GM12865 (cell line): ENCODE results near the gene LMCD1.

Experiments
- DNase-seq: peaks from one replicate; pipeline ENCODE4 v3.0.0; 2010; ENCODE audit warnings: low read depth
- H3K4me3 ChIP-seq: 2 replicates; pipeline ENCODE4 v1.5.1; 2011; ENCODE audit warnings: mild to moderate bottlenecking, low read depth, low read length, control low read depth
- TF ChIP-seq, protein P1 (sequence below): IDR thresholded peaks from 2 replicates; pipeline ENCODE4 v1.5.1; 2011; ENCODE audit warnings: low read length, control low read depth, low read depth, inconsistent platforms; ENCODE audit not compliant: insufficient read depth; ENCODE audit errors: missing control alignments

Gene LMCD1

DNA sequence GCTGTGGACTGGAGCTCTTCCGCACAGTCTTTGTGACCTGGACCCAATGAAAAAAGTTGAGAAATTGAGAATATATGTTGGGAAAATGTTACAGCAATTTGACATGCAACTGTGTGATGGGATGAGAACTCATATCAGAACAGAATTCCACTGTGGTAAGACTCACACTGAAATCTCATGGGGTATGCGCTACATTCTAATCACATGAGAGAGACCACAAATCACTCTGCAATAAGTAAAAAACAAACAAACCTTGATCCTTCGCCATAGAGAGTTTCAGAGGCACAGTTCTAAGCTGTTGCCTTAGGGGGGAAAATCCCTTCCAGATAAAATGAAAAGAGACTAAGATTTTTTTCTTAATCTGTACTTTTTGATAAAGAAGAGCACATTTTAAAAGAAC lies 37.3 kb downstream of the LMCD1 start:
- TF ChIP-seq, protein P1, sequence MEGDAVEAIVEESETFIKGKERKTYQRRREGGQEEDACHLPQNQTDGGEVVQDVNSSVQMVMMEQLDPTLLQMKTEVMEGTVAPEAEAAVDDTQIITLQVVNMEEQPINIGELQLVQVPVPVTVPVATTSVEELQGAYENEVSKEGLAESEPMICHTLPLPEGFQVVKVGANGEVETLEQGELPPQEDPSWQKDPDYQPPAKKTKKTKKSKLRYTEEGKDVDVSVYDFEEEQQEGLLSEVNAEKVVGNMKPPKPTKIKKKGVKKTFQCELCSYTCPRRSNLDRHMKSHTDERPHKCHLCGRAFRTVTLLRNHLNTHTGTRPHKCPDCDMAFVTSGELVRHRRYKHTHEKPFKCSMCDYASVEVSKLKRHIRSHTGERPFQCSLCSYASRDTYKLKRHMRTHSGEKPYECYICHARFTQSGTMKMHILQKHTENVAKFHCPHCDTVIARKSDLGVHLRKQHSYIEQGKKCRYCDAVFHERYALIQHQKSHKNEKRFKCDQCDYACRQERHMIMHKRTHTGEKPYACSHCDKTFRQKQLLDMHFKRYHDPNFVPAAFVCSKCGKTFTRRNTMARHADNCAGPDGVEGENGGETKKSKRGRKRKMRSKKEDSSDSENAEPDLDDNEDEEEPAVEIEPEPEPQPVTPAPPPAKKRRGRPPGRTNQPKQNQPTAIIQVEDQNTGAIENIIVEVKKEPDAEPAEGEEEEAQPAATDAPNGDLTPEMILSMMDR, result no peak
- H3K4me3 ChIP-seq, result no peak overlapping the region
- no peak for DNase-seq

GRCh38 chr3:8539419-8539818 lies 37.8 kb downstream of the LMCD1 start:
- TF ChIP-seq, protein P1, result no peak
- no peak for DNase-seq
- no peak overlapping the region for H3K4me3 ChIP-seq

DNA sequence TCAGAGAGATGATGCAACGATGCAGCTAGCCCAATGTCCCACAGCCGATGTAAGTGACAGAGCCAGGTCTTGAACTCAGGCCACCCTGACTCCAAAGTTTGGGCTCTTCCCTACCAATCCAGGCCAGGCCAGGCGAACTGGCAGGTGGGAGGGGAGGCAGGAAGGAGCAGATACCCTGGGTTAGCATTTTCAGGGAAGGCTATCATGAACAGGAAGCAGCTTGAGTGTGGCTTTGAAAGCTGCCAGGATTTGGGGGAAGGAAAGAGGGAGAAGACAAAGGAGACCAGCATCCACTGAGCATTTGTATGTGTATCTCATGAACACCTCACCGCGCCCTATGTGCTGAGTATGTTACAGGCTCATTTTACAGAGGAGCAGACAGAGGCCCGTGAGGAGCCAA lies 38.8 kb downstream of the LMCD1 start:
- DNase-seq, result no peak
- TF ChIP-seq, protein P1, result no peak
- no peak overlapping the region for H3K4me3 ChIP-seq

DNA sequence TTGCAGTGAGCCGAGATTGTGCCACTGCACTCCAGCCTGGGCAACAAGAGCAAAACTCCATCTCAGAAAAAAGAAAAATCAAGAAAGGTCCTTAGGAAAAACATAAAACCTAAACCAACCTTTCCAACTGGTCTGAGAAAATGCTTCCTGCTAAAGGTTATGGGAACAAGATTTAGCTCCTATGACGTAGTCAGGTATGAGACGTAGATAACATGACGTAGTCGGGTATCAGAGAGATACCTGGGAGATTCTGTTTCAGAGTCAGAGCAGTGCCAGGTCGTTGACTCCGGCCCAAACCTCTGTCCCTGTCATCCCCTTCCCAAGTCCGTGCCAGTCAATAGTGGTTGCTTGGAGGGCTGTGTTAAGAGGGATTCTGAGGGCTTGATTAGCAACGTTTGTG lies 39.9 kb downstream of the LMCD1 start:
- no peak overlapping the region for H3K4me3 ChIP-seq
- no peak for DNase-seq
- TF ChIP-seq, protein P1, result no peak

GRCh38 chr3:8542190-8543135 lies 40.8 kb downstream of the LMCD1 start:
- DNase-seq, result no peak
- no peak overlapping the region for H3K4me3 ChIP-seq
- TF ChIP-seq, protein P1, result no peak

- no peak overlapping the region for H3K4me3 ChIP-seq
- TF ChIP-seq, protein P1, result no peak
- DNase-seq, result no peak
These were observed 45.0 kb downstream of the LMCD1 start for GRCh38 chr3:8546609-8547008.
